HL-60/S4 treated with retinoic acid at 250 ng/mL for 4 days and 3 days (cell line): ENCODE results near the gene OR2T35.

ENCODE experiments used
- in situ Hi-C: fragments of 300-500 bp; cut with MboI; formaldehyde crosslinking; loops from 2 replicates; pipeline ENCODE4 v1.7.0; 2022; ENCODE audit warnings: low sequenced_read_pairs

OR2T35 gene

DNA sequence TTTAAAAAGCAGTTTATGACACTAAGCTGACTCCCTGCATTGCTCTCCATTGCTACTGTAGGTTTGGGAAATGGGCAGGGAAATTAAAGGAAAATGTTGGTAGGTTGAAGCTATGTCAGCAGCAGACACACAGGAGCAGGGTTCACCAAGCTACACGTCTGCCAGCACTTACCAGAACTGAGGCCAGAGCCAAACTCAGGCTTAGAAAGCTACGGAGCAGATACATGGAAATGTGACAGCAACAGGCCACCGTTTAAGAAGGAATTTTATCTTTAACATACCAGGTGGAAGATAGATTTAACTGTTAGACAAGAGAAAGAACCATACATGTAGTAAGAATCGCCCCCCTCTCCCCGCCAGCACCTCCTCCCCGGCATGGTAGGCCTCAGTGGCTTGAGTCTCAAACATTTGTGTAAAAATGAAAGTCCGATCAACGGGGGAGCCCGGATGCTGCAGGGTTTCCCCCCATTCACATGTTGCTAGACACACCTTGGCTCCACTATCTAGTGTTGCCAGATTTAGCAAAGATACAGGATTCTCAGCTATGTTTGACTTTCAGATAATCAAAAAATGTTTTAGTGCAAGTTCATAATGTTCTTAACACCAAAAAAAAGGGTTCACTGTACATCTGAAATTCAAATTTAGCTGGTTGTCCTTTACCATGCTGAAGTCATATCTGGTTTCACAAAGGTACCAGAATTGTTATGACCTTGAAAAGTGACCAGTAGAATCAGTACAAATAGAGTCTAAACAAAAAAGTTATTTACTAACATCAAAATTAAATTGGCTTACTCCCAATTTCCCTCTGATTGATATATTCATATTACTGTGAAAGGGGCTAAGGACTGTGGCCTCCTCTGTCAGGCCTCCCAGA, 16.9 kb downstream of the OR2T35 start:
- in situ Hi-C loops, result no loop called here

DNA sequence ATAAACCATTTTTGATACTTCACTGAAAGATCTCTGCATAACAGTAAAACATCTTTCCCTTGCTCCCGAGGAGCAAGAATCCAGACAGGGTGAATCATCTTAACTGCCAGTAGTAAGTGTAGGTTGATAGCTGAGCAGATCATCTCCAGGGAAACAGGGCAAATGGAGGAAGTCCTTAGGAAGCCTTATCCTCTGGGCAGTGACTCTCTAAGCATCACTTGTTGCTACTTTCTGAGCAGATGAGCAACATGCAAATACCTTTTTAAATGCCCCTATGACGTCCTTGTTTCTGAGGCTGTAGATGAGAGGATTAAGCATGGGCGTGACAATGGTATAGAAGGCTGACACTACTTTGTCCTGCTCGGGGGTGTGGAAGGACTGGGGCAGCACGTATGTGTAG, 19.1 kb downstream of the OR2T35 start:
- in situ Hi-C loops, result no loop called here

DNA sequence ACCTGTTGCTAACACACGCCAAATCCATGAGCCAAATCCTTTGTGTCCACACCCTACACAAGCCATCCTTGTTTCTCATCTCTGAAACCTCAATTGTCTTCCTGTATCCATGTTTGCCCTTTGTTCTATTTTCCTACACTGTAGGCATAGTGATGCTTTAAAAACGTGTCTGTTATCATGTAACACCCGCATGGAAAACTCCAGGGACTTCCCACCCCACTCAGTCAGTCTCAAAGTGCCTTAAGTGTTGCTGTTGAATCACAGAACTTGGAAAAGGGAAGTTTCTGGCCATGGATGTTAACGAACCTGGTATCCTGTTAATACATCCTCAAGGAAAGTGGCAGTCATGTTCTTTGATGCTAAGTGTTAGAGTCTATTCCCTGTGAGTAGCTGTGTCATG, 19.9 kb downstream of the OR2T35 start:
- in situ Hi-C loops, result no loop called here

DNA sequence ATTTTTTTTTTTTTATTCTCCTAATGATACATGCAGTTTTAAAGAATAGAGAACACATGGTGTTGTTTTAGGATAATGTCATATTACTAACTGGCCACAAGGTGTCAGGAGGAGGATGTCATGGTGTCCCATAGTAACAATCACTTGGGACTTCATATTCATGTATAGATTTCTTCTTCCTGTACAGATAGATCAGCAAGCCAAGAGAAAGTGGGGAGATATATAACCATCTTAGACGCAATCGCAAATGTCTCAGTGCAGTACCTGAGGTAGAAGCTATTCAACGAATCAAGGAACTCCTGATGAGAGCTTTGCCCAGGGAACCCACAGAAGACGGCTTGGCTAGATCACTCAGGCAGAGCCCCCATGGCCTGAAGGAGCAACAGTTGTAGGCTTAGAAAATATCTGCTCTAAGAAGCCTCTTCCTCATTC, 22.5 kb downstream of the OR2T35 start:
- in situ Hi-C loops, result no loop called here

DNA sequence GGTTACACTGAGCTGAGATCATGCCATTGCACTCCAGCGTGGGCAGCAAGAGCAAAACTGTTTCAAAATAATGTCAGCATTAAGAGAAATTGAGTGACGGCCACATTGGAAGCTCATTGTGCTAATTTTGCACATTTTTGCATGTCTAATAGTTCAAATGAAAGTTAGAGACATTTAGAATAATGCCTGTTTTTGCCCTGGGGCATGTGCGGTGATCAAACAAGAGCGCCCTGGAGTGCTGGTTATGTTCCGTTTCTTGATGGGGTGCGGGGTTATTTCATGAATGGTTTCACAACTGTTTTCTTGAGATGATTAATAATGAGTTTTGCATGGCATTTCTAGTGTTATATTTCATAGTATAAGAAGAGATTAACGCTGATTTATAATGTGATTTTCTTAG, 23.3 kb downstream of the OR2T35 start:
- in situ Hi-C loops, result no loop called here

DNA sequence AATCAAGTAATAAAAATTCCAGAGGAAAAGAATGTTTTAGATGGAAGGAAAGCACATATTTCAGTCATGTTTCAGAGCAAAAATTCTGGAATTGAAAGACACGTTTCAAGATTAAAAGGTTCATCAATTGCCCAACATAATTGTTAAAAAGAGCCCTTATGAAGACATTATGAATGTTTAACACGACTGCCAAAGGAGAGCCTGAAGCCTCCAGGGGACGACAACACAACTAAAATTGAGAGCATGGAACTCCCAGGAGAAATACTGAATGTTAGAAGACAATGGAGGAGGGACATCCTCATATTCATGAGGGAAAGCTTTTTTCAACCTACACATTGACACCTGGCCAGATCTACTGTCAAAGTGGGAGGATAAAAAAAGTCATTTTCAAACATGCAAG, 26.2 kb downstream of the OR2T35 start:
- in situ Hi-C loops, result no loop called here

DNA sequence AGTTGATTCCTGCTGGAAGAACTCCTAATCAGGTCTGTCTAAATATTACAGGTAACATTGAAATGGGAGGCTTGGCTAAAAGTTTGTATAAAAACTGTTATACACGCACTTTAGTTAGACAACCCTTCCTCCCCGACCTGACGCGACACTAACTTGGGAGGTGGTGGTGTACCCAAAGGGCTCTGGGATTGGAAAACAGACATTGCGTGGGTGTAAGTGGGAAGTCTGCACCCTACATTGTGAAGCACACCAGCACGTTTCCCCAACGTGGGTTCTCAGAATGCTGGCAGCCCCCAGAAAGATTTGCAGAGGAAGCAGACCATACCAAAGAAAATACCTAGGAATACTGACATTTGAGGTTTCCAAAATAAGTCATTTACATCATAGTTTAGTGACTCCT, 27.0 kb downstream of the OR2T35 start:
- in situ Hi-C loops, result no loop called here

DNA sequence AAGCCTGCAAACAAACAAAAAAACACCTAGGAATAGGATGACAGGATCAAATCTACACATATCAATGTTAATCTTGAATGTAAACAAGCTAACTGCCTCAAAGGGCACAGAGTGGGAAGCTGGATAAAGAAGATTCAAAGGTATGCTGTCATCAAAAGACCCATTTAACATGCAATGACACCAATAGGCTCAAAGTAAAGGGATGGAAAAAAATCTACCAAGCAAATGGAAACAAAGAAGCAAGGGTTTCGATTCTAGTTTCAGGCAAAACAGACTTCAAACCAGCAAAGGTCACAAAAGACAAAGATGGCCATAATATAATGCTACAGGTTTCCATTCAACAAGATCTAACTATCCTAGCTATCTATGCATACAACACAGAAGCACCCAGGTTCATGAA, 31.3 kb downstream of the OR2T35 start:
- in situ Hi-C loops, result no loop called here

DNA sequence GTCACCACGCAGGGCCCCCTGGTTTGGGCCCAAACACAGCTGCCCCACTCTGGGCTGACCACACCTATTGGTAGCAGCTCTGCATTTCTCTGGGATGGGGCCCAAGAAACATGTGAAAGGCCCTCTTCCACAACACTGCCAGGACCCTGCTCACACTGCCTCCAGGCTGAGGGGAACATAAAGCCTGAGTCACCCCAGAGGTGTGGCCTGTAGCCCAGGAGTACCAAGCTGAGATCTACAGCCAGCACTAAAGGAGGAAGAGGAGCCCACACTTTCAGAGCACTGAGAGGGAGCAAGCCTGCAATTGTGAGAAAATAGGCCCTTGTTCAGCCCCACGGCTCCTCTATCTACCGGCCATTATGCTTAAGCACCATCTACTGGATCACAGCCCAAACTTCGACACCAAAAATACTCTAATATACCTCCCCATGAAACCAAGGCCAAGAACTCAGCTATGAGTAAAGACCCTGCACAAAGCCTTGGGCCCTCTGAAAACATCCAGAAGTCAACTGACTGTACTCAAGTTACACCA, 33.1 kb downstream of the OR2T35 start:
- in situ Hi-C loops, result no loop called here

DNA sequence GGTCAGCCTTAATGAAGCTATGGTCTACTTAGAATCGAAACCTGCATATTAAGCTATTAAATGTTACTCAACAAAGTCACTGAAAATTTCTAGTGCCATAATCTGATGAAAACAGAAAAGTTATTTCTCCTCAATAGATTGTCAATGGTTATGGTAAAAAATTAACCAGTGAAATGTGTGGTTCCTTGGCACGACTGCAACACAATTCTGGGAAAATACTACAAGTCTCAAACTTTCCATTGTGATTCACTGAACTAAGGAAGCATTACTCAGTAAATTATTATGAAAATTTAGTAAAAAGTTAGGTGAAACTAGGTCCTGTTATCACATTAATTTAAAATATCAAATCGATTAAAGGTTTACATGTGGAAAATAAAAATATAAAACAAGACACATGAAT, 34.8 kb downstream of the OR2T35 start:
- in situ Hi-C loops, result no loop called here

DNA sequence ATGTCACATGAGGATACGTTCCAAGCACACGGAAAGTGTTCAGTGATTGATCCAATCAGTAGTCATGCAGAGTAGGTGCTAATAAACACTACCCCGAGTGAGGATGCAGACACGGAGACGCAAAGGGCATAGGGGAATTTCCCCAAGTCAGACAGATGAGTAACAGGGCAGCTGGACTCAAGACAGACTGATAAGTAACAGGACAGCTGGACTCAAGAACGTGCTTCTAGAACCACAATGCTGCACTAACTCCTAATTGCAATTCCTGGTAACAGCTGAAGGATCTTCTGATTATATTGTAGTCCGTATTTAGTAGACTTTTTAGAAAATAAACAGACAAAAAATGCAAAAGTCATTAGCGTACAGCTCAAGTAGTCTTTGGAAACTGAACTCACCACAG, 45.7 kb downstream of the OR2T35 start:
- in situ Hi-C loops, result no loop called here

DNA sequence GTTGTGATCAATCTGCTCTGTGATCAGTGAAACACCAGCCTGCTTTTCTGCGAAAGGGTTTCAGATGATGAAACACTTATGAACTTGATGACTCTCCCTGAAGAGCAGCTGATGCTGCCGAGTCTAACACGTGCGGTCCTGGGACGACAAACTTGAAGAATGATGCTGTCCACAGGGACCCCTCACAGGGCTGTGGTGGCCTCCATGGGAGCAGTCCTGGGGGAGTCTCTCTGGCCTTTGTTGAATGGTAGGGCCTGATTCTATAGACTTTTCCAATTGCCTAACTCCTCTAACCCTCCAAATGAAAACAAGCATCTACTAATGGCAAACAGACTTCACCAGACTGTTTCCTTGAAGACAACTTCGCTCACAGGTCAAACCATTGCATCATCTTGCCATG, 47.5 kb downstream of the OR2T35 start, which contains the start of gene OR2T10:
Gene OR2T10 (minus strand): TSS at position 112 of the 400 bp plus-strand sequence. CDS start 3,932 bp downstream, outside the sequence.
- in situ Hi-C loops, result no loop called here

DNA sequence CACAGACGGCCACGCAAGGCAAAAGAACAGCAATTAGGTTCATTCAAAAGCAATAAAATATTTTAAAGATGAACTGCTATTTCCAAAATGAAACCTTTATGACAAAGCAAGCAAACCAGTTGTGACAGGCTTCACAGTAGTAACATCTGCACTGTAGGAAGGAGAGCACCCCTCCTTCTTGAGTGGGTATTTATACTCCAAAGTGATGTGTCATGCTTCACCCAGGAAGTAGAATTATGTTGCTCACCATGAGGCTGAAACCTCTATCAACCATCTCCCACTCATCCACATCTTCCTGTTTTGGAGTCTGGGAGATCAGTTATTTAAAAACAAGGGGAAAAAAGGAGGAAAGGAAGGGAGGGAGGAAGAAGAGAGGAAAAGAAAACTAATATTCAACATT, 48.5 kb downstream of the OR2T35 start:
- in situ Hi-C loops, result no loop called here

DNA sequence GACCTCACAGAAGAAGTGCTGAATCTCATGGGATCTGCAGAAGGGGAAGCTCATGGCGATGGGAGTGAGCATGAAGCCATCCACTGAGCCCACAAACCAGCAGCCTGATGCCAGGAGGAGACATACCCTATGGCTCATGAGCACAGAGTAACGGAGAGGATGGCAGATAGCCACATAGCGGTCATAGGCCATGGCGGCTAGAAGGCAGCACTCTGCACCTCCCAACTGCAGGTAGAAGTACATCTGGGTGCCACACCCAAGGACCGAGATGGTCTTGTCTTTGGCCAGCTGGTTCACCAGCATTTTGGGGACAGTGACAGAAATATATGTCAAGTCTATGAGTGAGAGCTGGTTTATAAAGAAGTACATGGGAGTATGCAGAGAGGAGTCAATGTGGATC, 51.9 kb downstream of the OR2T35 start:
- in situ Hi-C loops, result no loop called here

DNA sequence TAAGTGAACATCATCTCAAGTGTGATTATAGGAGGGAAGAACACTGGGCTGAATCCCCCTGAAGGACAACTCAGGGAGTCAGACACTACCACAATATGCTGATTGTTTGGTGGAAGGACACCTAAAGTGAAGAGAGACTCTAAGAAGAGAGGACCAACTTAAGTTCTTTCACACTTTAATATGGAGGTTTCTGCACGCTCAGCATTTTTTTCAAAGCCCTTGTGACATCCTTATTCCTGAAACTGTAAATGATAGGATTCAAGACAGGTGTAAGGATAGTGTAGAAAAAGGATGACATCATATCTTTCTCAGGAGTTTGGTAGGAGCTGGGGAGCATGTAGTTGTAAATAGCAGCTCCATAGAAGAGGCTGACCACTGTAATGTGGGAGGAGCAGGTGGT, 52.4 kb downstream of the OR2T35 start:
- in situ Hi-C loops, result no loop called here

DNA sequence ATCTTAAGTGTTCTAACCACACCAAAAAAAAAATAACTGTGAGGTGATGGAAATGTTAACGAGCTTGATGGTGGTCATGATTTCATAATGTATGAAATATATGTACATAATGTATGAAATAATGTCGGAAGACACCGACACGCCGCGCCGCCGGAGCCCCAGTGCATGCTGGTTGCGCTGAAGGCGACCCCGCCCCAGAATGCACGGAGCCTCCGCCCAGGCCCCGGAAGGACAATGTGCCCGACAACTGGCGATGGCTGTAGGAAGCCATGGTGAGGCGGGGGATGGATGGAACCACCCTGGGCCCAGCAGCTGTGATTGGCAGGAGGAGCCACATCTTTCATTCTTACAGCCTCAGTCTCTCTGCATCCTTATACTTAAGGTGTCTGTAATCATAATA, 55.0 kb downstream of the OR2T35 start:
- in situ Hi-C loops, result no loop called here

DNA sequence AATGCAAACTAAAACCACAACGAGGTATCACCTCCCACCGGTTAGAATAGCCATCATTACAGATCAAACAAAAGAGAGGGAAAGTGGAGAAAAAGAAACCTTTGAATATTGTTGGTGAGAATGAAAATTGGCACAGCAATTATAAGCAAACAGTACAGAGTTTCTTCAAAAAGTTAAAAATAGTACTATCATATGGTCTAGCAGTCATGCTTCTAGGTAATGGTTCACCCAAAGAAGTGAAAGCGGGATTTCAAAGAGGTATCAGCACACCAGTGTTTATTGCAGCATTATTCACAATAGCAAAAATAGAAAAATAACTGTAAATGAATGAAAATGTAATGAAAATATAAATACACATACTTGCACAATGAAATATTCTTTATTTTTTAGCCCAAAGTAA, 55.7 kb downstream of the OR2T35 start:
- in situ Hi-C loops, result no loop called here
